GM18507 (cell line): ENCODE data around the gene DMGDH.
"Not testable (repeated sequence)": the region's sequence is repeated elsewhere in the genome, so short reads cannot be mapped to it uniquely, and the experiment has no call there.

Experiments used
- DNase-seq: peaks from one replicate; pipeline ENCODE4 v3.0.0; 2011; ENCODE audit warnings: low read depth; ENCODE audit not compliant: insufficient read length; ENCODE audit errors: extremely low spot score
- FAIRE-seq: peaks from 2 replicates; lab custom pipeline; 2011; peaks lifted over from hg19 to GRCh38; lab: Jason Lieb, UNC

The DMGDH gene

GRCh38 chr5:78984439-78985115, 84.9 kb downstream of the DMGDH start:
- DNase-seq: peak; percentile 70
- peak; percentile 77 for FAIRE-seq

- DNase-seq (no peak), FAIRE-seq (peak; percentile 53)
Measured at GRCh38 chr5:78983601-78984438, 85.7 kb downstream of the DMGDH start.

- FAIRE-seq, DNase-seq: not testable (repeated sequence)
Measured at GRCh38 chr5:78983194-78983593, 86.3 kb downstream of the DMGDH start.

- FAIRE-seq: peak; percentile 63
- no peak for DNase-seq
Measured at GRCh38 chr5:78979909-78980308, 89.6 kb downstream of the DMGDH start.

GRCh38 chr5:78979117-78979742, 90.2 kb downstream of the DMGDH start:
- FAIRE-seq (no peak), DNase-seq (no peak)

- FAIRE-seq (no peak), DNase-seq (no peak)
Measured at GRCh38 chr5:78975035-78975434, 94.4 kb downstream of the DMGDH start.

- FAIRE-seq (no peak), DNase-seq (no peak)
Measured at GRCh38 chr5:78974601-78975000, 94.9 kb downstream of the DMGDH start.

GRCh38 chr5:78974011-78974410, 95.5 kb downstream of the DMGDH start:
- FAIRE-seq: no peak
- DNase-seq: no peak

- DNase-seq (no peak), FAIRE-seq (no peak)
Measured at GRCh38 chr5:78972654-78973428, 96.6 kb downstream of the DMGDH start.

- DNase-seq: no peak
- FAIRE-seq: no peak
Measured at GRCh38 chr5:78971998-78972397, 97.5 kb downstream of the DMGDH start.

- FAIRE-seq: no peak
- DNase-seq: no peak
Measured at GRCh38 chr5:78968781-78969180, 100.7 kb downstream of the DMGDH start.

GRCh38 chr5:78964889-78965288, 104.6 kb downstream of the DMGDH start:
- FAIRE-seq (peak; percentile 60), DNase-seq (no peak)

GRCh38 chr5:78961743-78962142, 107.7 kb downstream of the DMGDH start:
- FAIRE-seq (no peak), DNase-seq (no peak)

- FAIRE-seq (no peak), DNase-seq (no peak)
Measured at GRCh38 chr5:78959767-78960166, 109.7 kb downstream of the DMGDH start.

GRCh38 chr5:78958672-78959445, 110.6 kb downstream of the DMGDH start:
- FAIRE-seq (peak; percentile 45), DNase-seq (no peak)

- DNase-seq (no peak), FAIRE-seq (no peak)
Measured at GRCh38 chr5:78956901-78957300, 112.6 kb downstream of the DMGDH start.

- DNase-seq: no peak
- FAIRE-seq: no peak
Measured at GRCh38 chr5:78953092-78953800, 116.2 kb downstream of the DMGDH start.
